ELF-1 (cell line): ENCODE measurements around the gene SAC3D1.
"Not testable (repeated sequence)": the region's sequence is repeated elsewhere in the genome, so short reads cannot be mapped to it uniquely, and the experiment has no call there.

Source experiments
- DNase-seq: peaks from one replicate; pipeline ENCODE4 v3.0.0-alpha.2; 2016; ENCODE audit warnings: low read depth, low spot score

The SAC3D1 gene

DNA sequence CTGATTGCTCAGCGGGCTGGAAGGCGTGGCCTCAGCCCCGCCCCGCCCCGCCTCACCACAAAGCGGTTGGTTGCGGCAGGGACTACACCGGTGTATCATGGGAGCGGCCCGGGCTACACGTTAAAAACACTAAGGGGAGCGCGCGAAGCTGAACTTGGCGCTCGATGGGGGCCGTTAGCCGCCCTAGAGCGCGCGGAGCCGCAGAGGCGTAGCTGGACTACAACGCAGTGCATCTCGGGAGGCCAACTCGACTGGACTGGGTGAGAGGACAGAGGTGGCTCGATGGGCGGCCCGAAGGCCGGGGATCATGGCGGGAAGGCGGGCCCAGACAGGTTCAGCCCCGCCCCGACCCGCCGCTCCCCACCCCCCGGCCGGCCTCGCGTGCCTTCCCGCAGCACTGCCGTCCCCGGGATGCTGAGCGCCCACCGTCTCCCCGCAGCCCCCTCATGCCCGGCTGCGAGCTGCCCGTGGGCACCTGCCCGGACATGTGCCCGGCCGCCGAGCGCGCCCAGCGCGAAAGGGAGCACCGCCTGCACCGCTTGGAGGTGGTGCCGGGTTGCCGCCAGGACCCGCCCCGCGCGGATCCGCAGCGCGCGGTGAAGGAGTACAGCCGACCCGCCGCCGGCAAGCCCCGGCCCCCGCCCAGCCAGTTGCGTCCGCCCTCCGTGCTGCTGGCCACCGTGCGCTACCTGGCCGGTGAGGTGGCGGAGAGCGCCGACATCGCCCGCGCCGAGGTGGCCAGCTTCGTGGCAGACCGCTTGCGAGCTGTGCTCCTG lies at the start of gene SAC3D1:
Gene SAC3D1, plus strand, starts transcription at position 364 of the 776 bp plus-strand sequence. Its CDS starts 83 bp downstream, at position 447.
- DNase-seq, result peak; percentile 97

DNA sequence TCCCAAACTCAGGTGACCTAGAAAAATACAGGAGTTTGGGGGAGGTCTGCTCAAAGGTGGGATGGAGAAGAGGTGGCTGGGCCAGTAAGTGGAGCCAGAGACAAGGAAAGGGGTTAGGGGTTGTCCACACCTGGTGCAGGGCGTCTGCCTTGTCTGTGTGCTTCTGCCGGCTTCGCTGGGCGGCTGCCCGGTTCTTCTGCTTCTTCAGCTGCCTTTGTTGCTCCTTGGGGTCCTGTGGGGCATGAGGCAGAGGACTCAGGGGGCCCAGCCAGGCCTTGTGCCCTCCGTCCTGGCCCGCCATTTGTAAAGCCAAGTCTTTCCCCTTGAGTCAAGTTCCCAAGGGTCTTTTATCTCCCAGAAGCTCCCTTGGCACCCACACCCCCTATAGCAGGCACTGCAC lies 46.7 kb upstream of the SAC3D1 start:
- no peak for DNase-seq

DNA sequence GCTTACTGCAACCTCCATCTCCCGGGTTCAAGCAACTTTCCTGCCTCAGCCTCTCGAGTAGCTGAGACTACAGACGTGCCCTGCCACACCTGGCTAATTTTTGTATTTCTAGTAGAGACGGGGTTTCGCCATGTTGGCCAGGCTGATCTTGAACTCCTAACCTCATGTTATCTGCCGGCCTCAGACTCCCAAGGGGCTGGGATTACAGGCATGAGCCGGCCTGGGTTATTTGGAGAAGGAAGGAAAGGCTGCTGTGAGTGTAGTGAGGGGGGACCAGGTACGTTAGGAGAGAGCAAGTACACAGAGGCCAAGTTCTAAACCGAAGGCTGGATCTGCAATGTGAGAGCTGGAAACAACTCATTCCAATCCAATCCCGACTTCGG lies 44.7 kb upstream of the SAC3D1 start:
- no peak for DNase-seq

DNA sequence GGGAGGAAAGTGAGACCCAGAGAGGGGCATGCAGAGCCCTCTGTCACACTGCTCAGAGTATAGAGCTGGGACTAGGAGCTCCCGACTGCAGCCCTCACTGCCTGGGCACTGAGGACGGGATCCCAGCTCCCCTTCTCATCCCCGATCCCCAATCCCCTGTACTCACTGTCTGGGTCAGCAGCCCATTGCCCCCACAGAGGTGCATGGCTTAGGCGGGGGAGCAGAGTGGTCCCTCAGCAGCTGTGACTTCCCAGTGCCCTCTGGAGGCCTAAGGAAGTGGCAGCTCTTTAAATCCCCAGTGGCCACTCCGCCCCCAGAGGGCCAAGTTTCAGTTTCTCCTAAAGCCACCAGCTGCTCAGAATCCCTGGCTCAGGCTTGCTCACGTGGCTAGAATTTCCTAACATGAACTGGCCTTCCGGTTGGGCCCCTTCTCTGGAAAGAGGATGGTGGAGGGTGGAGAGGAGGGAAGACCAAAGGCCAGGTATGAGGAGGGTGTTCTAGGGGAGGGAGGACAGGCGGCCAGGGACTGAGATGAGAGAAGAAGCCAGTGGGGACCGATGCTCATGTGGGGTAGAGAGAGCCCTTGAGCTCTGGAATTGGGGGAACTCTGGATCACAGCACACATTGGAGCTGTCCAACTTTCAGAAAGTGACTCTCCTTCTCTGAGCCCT lies 44.2 kb upstream of the SAC3D1 start, which contains the start of gene BATF2:
Gene BATF2, minus strand, starts transcription at position 262 of the 671 bp plus-strand sequence. Its CDS starts 57 bp downstream, at position 205.
- peak; percentile 89 for DNase-seq

DNA sequence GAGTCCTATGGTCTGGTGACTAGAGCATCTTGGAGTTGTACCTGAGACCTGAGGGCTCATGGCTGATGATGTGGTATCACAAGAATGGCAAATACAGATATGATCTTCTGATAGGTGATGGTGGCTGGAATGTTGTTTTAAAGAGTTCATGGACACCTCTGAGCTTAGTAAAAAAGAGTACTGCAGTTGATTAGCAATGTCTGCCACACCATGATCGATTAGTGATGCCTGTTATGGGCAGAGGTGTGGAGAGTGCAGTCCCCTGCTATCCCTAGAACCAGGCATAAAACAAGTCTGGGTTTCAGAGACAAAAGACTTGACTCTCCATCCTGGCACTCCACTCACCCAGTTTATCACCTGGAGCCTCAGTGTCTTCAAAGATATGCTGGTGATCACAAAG lies 42.9 kb upstream of the SAC3D1 start:
- DNase-seq, result no peak

DNA sequence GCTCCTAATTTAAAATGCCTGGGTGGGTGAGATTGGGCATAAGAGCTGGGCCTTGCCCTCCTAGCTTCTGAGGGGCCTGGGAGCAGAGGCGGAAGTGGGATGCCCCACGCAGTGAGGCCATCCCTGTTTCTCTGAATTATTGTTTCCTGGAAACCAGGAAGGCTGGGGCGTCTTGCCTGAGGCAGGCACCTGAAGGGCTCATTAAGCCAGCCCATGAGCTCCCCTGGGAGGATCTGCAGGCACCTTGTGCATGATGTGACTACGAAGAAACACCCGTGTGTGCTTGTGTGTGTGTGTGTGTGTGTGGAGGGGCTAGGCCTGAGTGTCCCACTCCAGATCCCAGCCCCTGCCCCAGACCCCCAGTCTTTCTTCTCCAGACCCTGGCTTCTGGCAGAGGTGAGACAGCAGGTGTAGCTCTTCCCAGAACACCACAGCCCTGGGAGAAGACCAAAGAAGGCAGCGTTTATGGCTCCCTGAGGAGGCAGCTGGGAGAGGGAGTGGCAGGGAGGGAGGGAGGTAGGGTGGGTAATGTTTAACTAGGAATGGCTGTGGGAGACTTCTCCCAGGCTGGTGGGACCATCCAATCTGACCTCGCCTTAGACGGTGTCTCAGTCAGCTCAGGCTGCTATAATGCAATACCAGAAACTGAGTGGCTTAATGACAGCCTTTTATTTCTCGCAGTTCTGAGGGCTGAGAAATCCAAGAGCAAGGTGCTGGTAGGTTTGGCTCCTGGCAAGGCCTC lies 42.1 kb upstream of the SAC3D1 start:
- DNase-seq, result no peak

DNA sequence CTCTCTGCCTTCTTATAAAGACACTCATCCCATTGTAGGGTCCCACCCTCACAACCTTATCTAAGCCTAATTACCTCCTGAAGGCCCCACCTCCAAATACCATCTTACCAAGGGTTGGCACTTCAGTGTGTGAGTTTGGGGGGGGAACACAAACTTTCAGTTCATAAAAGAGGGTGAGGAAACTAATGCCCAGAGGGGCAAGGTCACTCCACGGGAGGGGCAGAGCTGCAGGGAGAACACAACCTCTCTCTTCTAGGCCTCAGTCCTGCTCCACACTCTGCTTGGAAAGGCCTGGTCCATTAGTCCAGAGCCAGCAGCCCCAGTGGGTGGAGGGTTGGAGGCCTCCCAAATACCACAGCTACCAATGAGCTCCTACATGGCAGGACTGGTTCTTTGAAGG lies 41.5 kb upstream of the SAC3D1 start:
- no peak for DNase-seq

DNA sequence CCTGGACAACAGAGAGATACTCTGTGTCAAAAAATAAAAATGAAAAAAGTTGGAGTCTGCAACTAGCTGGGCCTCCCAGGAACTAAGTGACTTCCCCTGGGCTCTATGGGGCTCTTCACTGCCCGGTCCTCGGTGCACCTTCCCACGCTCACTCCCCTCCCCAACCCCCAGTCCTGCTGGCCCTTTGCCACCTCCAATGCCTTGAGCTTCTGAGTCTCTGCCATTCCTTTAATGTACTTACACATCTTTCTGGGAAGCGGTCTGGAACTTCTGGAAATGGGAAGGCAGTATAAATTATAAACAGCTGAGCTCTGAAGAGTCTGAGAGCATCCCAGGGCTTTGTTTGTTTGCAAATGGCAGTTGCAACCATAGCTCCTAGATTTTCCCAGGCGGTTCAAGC lies 38.3 kb upstream of the SAC3D1 start:
- DNase-seq, result no peak

DNA sequence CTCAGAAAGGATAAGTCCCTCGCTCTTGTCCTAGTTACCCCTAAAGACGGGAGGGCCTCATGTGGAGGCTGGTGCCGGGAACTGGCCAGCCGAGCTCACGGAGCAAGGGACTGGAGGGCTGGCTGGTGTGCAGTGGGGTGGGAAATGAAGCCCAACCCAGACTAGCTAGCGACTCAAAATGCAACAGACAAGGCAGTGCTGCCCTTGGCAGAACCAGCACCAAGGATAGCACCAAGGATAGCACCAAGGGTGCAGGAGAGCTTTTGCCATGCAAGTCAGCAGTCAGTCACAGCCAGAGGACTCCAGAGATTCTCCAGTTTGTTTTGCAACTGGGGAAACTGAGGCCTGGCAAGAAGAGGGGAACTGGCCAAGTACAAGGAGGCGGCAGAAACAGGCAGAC lies 37.7 kb upstream of the SAC3D1 start:
- DNase-seq, result peak; percentile 78

DNA sequence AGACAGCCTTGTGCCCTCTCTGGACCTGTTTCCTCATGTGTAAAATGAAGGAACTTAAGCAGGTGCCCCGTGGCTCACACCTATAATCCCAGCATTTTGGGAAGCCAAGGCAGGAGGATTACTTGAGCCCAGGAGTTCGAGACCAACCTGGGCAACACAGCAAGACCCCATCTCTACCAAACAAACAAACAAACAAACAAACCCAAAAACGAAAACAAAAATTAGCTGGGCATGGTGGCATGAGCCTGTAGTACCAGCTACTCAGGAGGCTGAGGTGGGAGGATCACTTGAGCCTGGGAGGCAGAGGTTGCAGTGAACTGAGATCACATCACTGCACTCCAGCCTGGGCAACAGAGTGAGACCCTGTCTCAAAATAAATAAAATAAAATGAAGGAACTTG lies 37.0 kb upstream of the SAC3D1 start:
- not testable (repeated sequence) for DNase-seq

DNA sequence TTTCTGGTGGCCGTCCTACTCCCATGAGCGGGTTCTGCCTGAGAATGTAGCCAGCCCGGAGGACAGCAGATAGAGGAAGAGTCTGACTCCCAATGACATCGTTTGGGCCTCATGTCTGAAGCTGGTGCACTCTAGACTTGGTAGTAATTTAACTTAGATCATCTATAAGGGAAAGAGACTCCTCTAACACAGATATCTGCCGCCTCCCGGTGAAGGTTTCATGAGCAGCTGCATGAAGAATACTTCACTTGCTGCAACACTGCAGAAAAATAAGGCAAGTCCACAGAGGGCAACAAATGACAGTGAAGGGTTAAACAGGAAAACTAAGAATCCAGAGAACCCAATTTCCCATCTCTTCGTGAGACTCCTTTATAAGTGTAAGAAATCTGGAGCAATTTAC lies 33.0 kb upstream of the SAC3D1 start:
- DNase-seq, result no peak

DNA sequence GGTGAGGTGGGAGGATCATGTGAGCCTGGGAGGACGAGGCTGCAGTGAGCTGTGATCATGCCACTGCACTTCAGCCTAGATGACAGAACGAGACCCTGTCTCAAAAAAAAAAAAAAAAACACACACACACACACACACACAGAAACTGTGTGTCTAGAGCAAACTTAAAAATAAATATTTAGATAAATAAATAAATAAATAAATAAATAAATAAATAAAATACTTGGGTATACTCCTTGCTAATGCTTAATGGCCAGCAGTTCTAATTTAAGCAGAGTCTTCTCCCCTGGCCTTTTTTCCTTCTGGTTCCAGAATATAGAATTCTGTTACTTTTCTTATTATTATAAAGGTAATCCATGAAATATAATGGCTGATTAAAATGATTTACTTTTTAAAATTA lies 32.1 kb upstream of the SAC3D1 start:
- DNase-seq, result no peak

DNA sequence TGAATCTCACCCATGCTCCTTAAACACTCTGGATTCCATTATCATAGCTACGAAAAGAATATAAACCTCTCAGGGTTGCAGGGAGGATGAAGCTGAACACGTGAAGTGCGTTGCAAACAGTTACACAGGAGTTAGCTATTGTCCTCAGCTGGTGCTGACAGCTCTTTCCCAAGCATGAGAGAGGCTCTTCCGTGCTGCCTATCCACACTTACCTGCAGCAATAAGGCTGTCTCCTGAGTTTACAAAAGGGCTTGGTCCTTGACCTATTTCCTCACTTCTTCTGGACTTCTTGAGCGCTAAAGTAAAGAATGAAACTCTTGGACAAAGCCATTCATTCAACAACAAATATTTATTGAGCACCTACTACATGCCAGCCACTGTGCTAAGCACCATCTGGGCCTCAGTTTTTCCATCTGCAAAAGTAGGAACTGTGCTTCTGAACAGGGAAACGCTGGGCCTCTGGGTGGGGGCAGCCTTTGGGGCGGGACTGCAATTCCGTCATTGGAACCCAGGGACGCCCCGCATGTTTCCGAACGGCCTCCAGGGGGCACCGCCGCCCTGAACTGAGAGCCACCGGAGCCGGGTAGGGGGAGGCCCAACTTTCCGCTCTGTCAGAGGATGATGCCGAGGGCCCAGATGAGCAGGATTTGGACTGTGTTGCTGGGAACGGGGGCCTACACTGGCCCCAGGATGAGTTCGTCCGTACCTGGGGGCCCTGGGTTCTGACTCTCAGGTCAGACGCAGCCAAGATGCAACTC lies 27.7 kb upstream of the SAC3D1 start:
- peak; percentile 94 for DNase-seq

DNA sequence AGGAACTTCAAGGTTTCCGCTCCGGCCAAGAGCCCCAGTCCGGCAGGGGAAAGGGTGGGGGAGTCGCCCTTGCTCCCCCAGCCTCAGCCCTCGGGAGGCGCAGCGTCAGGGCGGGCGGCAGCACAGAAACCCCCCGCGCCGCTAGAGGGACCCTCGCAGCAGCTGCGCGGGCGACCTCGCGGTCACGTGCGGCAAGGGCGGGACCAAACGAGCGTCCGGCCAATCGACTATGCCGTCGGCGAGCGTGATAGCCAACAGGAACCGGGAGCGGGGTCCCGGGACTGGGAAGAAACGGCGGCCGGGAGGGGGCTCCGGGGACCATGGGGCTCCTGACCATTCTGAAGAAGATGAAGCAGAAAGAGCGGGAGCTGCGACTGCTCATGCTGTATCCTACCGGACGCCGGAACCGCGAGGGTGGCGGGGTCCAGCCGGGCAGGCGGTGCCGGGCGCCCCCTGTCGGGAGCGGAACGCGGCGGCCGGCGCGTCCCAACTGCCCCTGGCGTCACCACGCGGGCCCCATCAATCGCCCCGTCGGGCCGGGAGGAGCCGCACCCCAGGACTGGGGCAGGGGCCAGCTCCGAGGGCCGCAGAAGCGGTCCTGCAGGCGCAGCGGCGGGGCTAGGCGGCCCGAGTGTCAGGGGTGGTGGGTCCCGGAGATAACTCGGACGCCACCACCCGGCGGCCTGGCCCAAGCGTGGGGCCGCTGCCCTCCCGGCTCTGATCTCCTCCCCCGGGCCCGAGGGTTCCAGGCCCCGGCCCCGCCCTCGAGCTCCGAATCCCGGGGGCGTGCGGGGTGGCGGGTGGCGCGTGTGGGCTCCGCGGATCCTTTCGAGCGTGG lies 26.9 kb upstream of the SAC3D1 start, which contains the start of gene ARL2:
Gene ARL2, plus strand, starts transcription at position 273 of the 838 bp plus-strand sequence. Its CDS starts 48 bp downstream, at position 321.
- DNase-seq, result peak; percentile 96

DNA sequence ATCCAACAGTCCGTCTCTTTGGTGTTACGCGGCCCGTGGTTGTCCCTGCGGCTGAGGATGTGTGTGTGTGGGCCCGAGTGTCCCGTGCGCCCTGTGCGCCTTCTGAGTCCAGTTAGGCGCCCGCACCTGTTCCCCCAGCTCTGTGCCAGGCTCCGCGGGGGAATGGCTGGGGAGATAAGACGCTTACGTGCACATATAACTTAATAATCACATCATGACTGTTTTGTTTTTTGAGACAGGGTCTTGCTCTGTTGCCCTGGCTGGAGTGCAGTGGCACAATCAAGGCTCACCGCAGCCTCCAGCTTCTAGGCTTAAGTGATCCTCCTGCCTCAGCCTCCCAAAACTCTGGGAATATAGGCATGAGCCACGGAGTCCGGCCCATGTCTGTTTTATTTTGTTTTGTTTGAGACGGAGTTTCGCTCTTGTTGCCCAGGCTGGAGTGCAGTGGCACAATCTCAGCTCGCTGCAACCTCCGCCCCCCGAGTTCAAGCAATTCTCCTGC lies 26.2 kb upstream of the SAC3D1 start:
- DNase-seq, result no peak

DNA sequence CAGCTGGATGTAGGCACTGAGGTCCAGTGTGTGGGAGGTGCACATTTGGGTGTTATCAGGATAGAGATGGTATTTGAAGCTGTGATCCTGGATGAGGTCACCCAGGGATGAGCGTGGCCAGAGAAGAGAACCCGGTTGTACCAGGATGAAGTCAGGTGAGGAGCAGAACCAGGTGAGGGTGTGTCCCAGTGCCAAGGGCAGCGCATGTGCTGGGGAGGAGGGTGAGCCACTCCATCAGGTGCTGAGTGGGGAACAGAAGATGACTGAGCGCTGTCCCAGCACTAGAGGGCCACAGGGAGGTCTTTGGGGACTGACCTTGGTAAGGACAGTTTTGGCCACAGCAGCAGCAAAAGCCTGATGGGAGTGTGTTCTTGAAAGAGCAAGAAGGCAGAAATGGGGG lies 24.3 kb upstream of the SAC3D1 start:
- no peak for DNase-seq

DNA sequence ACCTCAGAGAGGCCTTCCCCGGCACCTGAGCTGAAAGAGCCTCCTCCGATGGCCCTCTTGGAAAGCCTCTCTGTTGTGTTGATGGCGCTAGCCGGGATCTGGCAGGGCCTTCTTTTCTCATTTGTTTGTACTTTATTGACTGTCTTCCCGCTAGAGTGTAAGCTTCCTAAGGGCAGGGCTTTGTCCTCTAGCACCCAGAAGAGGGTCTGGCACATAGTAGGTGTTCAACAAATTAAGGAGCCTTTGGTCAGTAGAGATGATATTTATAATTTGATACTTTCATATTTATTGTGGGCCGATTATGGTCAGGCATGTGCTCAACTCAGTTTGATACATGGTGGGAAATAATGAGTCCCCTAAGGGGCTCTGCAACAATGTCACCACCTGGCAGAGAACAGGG lies 23.1 kb upstream of the SAC3D1 start:
- no peak for DNase-seq

DNA sequence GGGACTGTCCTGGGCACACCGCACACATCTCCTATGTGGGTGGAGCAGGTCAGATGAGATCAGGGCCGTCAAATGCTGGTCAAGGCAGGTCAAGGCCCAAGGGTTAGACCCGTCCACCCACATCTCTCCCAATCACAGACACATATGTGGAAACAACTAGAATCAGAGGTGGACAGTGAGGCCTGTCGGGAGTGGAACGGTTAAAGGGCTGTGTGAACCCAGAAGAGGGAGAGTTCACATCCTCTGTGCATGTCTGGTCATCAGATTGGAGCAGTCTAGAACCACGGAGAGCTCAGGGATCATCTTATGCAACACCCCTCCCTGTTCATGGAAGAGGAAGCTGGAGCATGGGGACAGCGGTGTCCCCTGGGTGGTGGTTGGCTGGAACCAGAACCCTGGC lies 21.2 kb upstream of the SAC3D1 start:
- DNase-seq, result no peak

DNA sequence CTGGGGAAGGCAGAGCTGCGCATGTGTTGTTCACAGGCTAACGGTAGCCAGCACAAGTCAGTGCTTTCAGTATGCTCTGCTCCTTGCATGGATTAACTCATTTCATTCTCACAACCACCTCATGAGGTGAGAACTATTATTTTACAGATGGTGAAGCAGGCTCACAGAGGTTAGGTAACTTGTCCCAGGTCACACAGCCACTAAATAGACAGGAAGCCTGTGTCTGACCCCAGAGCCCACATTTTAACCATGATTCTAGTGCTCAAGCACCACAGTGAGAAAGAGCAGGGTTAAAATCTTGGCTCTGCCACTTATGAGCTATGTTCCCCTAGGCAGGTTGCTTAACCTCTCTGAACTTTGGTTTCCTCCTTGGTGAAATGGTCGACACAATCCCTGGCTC lies 20.0 kb upstream of the SAC3D1 start:
- no peak for DNase-seq

DNA sequence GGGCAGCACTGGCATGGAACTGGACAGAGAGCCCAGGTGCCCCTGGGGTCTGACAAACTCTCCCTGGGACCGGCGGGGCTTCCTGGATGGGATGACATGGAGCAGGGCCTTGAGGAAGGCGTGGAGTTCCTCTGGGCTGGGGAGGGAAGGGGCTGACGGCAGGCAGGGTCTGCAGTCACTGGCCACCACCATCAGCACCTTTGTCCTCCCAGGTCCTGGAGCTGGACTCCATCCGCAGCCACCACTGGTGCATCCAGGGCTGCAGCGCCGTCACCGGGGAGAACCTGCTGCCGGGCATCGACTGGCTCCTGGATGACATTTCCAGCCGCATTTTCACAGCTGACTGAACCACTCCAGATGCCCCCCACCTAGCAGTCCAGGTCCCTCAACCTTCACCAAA lies 19.5 kb upstream of the SAC3D1 start:
- DNase-seq, result no peak
